ENCODE results near the gene SCYL2. TPM values are rescaled to one million over a fixed set of nuclear protein-coding genes. Genes with fewer than 3 reads are reported as not detected.

Gene SCYL2
- total RNA-seq, 1 experiment from 2014 or later, result 41.4 TPM

DNA sequence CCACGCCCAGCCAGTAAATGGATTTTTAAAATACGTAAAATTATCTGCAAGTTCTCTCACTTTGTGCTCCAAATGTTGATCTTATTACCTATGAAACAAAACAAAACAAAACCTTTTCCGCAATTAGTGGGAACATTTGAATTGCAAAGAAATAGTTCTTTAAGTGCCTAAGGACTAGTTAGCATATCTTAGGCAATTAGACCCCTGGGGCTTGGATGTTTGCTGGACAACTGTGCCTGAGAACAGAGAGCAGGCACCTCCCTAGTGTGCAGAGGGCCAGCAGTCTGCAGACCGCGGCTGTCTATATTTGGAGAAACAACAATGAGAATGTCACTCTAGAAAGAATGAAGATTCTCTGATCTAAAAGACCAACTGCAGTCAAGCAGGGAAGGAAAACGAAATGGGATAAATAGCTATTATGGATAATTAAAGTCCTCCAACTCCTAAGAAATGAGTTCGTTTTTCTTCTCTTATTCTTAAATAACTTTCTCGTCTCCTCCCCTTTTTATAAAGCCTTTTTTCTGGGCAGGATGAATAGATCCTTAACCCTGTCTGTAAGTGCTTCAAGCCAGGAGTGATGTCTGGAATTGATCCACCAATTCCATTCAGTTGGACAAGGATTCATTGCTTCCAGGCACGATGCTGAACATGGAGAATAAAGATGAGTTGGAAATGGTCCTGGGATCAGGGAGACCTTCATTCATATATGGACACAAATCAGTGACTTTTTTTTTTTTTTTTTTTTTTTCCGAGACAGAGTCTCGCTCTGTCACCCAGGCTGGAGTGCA, 106.1 kb downstream of the SCYL2 start:
- Histone ChIP-seq H3K4ac (ENCODE audit: low read depth, low read length) (no peak overlapping the region), H3K23ac (ENCODE audit: insufficient read length, low read depth, low read length) (no peak overlapping the region), H3K27me3 (ENCODE audit: insufficient read depth, low read length) (no peaks in the 10 kb centered on the region), H3K79me1 (ENCODE audit: insufficient read depth, low read depth, low read length, poor library complexity, severe bottlenecking) (no peaks in the 10 kb centered on the region), H2BK120ac (ENCODE audit: low read depth, low read length, poor library complexity, severe bottlenecking) (no peak overlapping the region), H3K79me2 (ENCODE audit: insufficient read depth, low read length) (no peaks in the 10 kb centered on the region), H3K4me1 (ENCODE audit: insufficient read depth, low read length) (peaks cover 9% of the 10 kb centered on the region), H3K9me3 (ENCODE audit: control insufficient read depth, low read depth, low read length) (no peaks in the 10 kb centered on the region), H2AK5ac (ENCODE audit: insufficient read length, low read length) (no peak overlapping the region), H4K20me1 (ENCODE audit: control insufficient read depth, insufficient read depth, insufficient read length) (no peaks in the 10 kb centered on the region), H2AFZ (ENCODE audit: low read length) (no peak overlapping the region), H4K91ac (ENCODE audit: insufficient read length, low read depth, low read length) (no peak overlapping the region), H3K14ac (ENCODE audit: insufficient read depth, low read length) (no peak overlapping the region), H3K4me2 (ENCODE audit: insufficient read depth, insufficient read length, low read length) (peak overlapping the region; percentile 23), H3K56ac (ENCODE audit: insufficient read length, low read depth, low read length) (no peak overlapping the region), H4K8ac (replicated peaks; ENCODE audit: insufficient read length, low read depth, low read length) (no peak overlapping the region), H2BK5ac (ENCODE audit: insufficient read length, low read length) (no peak overlapping the region), H2BK12ac (ENCODE audit: insufficient read length, low read depth, low read length) (no peak overlapping the region), H3K18ac (ENCODE audit: insufficient read length, low read depth, low read length) (no peak overlapping the region), H3K23me2 (ENCODE audit: insufficient read length, low read depth, low read length, poor library complexity, severe bottlenecking) (no peaks in the 10 kb centered on the region), H4K5ac (ENCODE audit: insufficient read length, low read depth, low read length) (no peak overlapping the region), H2BK15ac (ENCODE audit: low read depth, low read length) (no peak overlapping the region), H2BK20ac (ENCODE audit: low read depth, low read length, poor library complexity, severe bottlenecking) (no peak overlapping the region), H3T11ph (ENCODE audit: low read length) (no peak overlapping the region), H3K27ac (ENCODE audit: insufficient read length, low read depth, low read length) (no peak overlapping the region), H3K9ac (ENCODE audit: extremely low read depth, insufficient read length, low read length) (no peak overlapping the region)
- H3K4me3 Mint-ChIP-seq, result peak overlapping the region; percentile 13 to 48; a peak in 3 of 5 replicates
- peaks cover 5% of the 10 kb centered on the region in 2 experiments for H3K9me3 Mint-ChIP-seq
- DNase-seq, result peak; percentile 48
- H3K4me1 Mint-ChIP-seq, result peaks cover 38 to 43% of the 10 kb centered on the region in 2 experiments
- H3K36me3 Mint-ChIP-seq (ENCODE audit: insufficient read depth in 1 of 3, low read depth in 3 of 3), result peaks cover 4 to 6% (median 5%) of the 10 kb centered on the region in 3 experiments; a peak in 5 of 7 replicates
- WGBS (ENCODE audit: extremely low coverage, insufficient read length, low lambda C conversion rate), result no CpG with 5 or more reads among the region's 11 CpGs
- peaks cover 19% of the 10 kb centered on the region for H3K27me3 Mint-ChIP-seq (ENCODE audit: low read depth)
- TF ChIP-seq, protein P1, sequence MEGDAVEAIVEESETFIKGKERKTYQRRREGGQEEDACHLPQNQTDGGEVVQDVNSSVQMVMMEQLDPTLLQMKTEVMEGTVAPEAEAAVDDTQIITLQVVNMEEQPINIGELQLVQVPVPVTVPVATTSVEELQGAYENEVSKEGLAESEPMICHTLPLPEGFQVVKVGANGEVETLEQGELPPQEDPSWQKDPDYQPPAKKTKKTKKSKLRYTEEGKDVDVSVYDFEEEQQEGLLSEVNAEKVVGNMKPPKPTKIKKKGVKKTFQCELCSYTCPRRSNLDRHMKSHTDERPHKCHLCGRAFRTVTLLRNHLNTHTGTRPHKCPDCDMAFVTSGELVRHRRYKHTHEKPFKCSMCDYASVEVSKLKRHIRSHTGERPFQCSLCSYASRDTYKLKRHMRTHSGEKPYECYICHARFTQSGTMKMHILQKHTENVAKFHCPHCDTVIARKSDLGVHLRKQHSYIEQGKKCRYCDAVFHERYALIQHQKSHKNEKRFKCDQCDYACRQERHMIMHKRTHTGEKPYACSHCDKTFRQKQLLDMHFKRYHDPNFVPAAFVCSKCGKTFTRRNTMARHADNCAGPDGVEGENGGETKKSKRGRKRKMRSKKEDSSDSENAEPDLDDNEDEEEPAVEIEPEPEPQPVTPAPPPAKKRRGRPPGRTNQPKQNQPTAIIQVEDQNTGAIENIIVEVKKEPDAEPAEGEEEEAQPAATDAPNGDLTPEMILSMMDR (conservative IDR thresholded peaks at IDR 0.05), result no peak
- H3K27ac Mint-ChIP-seq, result no peak overlapping the region; a peak in 1 of 7 replicates

Measured in H9 (cell line).